DND-41 (cell line): Measurements from ENCODE around the gene USP10.

Experiments used
- CTCF ChIP-seq: IDR thresholded peaks from 2 replicates; pipeline ENCODE4 v1.5.1; 2012; ENCODE audit warnings: borderline replicate concordance, low read length, moderate library complexity, mild to moderate bottlenecking; ENCODE audit not compliant: poor library complexity, severe bottlenecking; ENCODE audit errors: extremely low read depth
- EZH2 ChIP-seq: IDR thresholded peaks from 3 replicates; pipeline ENCODE4 v1.6.1; 2012; ENCODE audit warnings: borderline replicate concordance, low read depth, mild to moderate bottlenecking, moderate library complexity, low read length, inconsistent platforms; ENCODE audit not compliant: severe bottlenecking

DNA sequence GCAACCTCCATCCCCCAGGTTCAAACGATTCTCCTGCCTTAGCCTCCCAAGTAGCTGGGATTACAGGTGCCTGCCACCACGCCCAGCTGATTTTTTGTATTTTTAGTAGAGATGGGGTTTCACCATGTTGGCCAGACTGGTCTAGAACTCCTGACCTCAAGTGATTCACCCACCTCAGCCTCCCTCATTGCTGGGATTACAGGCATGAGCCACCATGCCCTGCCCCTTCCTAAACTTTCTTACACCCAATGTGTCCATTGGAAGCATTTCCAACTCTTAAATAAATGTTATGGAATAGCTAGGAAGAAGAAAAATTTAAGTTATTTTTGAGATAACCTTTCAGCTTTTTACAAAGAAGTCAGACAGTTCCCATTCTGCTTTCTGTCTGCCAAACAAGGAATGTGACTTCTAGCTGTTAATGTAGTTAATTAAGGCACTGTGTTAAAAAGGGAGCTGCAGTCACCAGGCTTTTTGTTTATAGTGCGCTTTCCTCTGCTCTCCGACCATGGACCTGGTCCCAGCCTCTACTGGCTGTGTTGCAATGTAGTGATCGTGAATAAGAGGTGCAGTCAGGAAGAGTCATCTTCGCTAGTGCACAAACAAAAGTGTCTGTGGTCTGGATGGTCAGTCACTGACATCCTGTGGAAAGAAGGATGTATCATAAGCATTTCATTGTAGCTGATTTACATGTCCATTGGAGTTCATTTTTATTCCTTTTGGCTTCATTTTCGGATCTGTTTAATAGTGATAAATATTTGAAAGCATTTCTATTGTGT lies 39.7 kb downstream of the USP10 start:
- no peak for TF ChIP-seq EZH2
- TF ChIP-seq CTCF, result no peak
